Esophagus squamous epithelium (tissue), 4 donors: ENCODE results near the gene KATNAL2.

Experiments
- CTCF ChIP-seq, 6 experiments: fragments of 450-650 bp in 4 of 6; fragments of 200-600 bp in 2 of 6; sonication (generic) in 2 of 6; IDR thresholded peaks; one replicate each; pipeline ENCODE4 v1.5.1; 2016 to 2019; ENCODE audit warnings: antibody characterized with exemption in 6 of 6, mild to moderate bottlenecking in 4 of 6, moderate library complexity in 4 of 6
- POLR2A ChIP-seq, 4 donors: fragments of 450-650 bp; IDR thresholded peaks; one replicate each; pipeline ENCODE4 v1.6.1; 2017; ENCODE audit warnings: antibody characterized with exemption in 4 of 4, mild to moderate bottlenecking in 4 of 4, moderate library complexity in 3 of 4

DNA sequence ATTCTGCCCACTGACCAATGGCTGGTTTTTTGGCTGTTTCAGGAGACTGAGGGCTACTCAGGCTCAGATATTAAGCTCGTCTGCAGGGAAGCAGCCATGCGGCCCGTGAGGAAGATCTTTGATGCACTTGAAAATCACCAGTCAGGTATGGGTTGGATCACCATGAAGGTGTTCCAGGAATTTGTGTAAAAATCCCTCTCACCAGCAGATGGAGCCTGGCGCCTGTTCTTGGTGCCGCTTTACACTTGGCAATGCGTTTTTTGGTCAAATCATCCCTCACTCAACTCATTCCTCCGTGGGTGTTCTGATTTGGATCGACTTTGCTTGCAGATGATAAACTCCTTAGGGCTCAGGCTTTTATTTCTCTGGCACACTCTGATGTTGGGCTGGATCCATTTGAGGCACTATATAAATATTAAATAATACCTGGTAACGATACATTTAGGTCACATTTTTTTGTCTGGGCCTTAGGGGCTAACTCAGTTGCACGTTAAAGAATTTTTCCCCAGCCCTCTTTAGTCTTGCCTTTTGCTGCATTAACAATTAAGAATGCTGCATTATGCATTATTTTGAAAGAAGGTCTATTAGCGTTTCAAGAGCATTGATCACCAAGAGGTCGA lies 182.9 kb downstream of the KATNAL2 start:
- TF ChIP-seq CTCF (IDR thresholded peaks at IDR 0.05) (peak in 5 of 6 experiments; percentile 49 to 76 (median 63)), POLR2A (IDR thresholded peaks at IDR 0.05) (no peak)
